SH-SY5Y (cell line): ENCODE measurements around the gene SLC52A1.

Experiments
- GATA2 ChIP-seq: IDR thresholded peaks from 2 replicates; pipeline ENCODE4 v1.6.1; 2011; ENCODE audit warnings: mild to moderate bottlenecking, low read depth, low read length
- GATA3 ChIP-seq: IDR thresholded peaks from 2 replicates; pipeline ENCODE4 v1.6.1; 2011; ENCODE audit warnings: low read depth, mild to moderate bottlenecking, low read length, moderate library complexity

DNA sequence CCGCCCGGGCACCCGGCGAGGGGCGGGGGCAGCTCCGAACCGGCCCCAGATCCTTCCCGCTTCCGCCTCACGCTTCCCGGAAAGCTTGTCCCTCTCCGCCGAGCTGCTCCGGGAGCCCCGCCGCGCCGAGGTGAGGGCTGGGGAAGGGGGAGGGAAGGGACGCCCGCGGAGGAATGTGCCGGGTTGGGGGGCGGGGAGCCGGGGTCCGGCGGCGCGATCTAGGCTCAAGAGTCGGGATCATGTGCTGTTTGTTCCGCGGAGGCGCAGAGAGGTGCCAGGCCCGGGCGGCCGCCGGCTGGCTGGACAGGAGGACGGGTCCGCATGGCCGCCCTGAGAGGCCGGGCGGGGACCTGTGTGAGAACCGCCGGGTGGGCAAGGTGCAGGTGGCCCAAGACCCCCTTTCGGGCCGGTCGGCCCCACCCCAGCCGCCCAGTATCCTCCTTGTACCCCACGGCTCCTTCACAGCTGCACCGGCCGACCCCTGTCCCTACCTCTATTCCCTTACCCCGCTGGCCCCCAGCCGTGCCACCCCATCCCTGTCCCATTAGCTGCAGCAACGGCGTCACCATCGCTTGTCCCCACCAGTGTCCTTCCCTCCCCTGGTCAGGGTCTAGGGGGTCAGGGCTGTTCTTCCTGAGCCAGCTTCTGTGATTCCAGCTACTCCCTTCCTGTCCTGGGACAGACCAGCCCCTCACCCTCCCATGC lies 37.0 kb downstream of the SLC52A1 start:
- TF ChIP-seq GATA2 (no peak), GATA3 (no peak)
